H1 (cell line): ENCODE measurements around the gene SLC1A5. TPM values are rescaled to one million over a fixed set of nuclear protein-coding genes. Genes with fewer than 3 reads are reported as not detected.

Source experiments
- CTCF ChIA-PET: fragments of 300-600 bp; sonication (Branson Sonifier 250); formaldehyde crosslinking; loops from one replicate; lab custom pipeline; 2021; ENCODE audit not compliant: partially characterized antibody; lab: Charles Lee
- POLR2A ChIA-PET: fragments of 300-600 bp; sonication (Branson Sonifier 250); formaldehyde crosslinking; loops from one replicate; lab custom pipeline; 2021; ENCODE audit warnings: inconsistent platforms; ENCODE audit not compliant: partially characterized antibody; lab: Charles Lee
- DNase-seq, 2 experiments: peaks; one replicate each; pipeline versions ENCODE4 v3.0.0 to v3.0.0-alpha.2; 2010 to 2022; ENCODE audit warnings: low spot score in 2 of 2, low read depth in 1 of 2, mixed read lengths in 1 of 2
- FAIRE-seq: peaks from 2 replicates; lab custom pipeline; 2011; peaks lifted over from hg19 to GRCh38; lab: Jason Lieb, UNC
- H2AFZ ChIP-seq: 2 replicates; pipeline ENCODE4 v1.8.1; 2012; ENCODE audit warnings: low read length, inconsistent platforms
- H2AK5ac ChIP-seq: 2 replicates; pipeline ENCODE4 v1.6.1; 2013; ENCODE audit warnings: low read depth, low read length
- H2BK120ac ChIP-seq: replicated peaks from 2 replicates; pipeline ENCODE3; 2013; ENCODE audit warnings: low read depth, low read length, inconsistent platforms
- H2BK12ac ChIP-seq: 2 replicates; pipeline ENCODE4 v1.6.1; 2013; ENCODE audit warnings: low read depth, low read length
- H2BK15ac ChIP-seq: 2 replicates; pipeline ENCODE4 v1.6.1; 2013; ENCODE audit warnings: low read length
- H2BK20ac ChIP-seq: 2 replicates; pipeline ENCODE4 v1.6.1; 2013; ENCODE audit warnings: low read length
- H2BK5ac ChIP-seq: 2 replicates; pipeline ENCODE4 v1.6.1; 2013; ENCODE audit warnings: low read depth, low read length
- H3K14ac ChIP-seq: 2 replicates; pipeline ENCODE4 v1.6.1; 2013; ENCODE audit warnings: inconsistent platforms; ENCODE audit not compliant: insufficient read length
- H3K18ac ChIP-seq: 2 replicates; pipeline ENCODE4 v1.6.1; 2013; ENCODE audit warnings: low read length; ENCODE audit errors: extremely low read depth
- H3K23ac ChIP-seq: 2 replicates; pipeline ENCODE4 v1.6.1; 2013; ENCODE audit warnings: inconsistent platforms; ENCODE audit not compliant: insufficient read length
- H3K23me2 ChIP-seq: 2 replicates; pipeline ENCODE4 v1.6.1; 2013; ENCODE audit warnings: low read depth, low read length
- H3K27ac ChIP-seq: 2 replicates; pipeline ENCODE4 v1.6.1; 2011; ENCODE audit warnings: low read depth, low read length, inconsistent platforms
- H3K27me3 ChIP-seq, 4 experiments: replicated peaks in 1 of 4; 1 replicate in 1 of 4; 2 replicates in 3 of 4; pipeline versions ENCODE4 v1.6.1 to v1.8.1; 2011 to 2013; ENCODE audit warnings: low read length in 3 of 4, mild to moderate bottlenecking in 3 of 4, inconsistent platforms in 2 of 4, mixed read lengths in 2 of 4, moderate library complexity in 1 of 4; ENCODE audit not compliant: control insufficient read depth in 3 of 4, insufficient read depth in 3 of 4; ENCODE audit errors: extremely low read depth in 1 of 4
- H3K36me3 ChIP-seq, 4 experiments: 2 replicates each; pipeline versions ENCODE4 v1.6.1 to v1.8.1; 2011 to 2013; ENCODE audit warnings: mild to moderate bottlenecking in 4 of 4, low read length in 3 of 4, moderate library complexity in 2 of 4, control low read depth in 1 of 4, inconsistent platforms in 1 of 4; ENCODE audit not compliant: insufficient read depth in 4 of 4, control insufficient read depth in 2 of 4
- H3K4ac ChIP-seq: replicated peaks from 2 replicates; pipeline ENCODE3; 2013; ENCODE audit warnings: low read length, low read depth, mixed read lengths, inconsistent platforms; ENCODE audit not compliant: insufficient read length
- H3K4me1 ChIP-seq, 4 experiments: replicated peaks in 1 of 4; 1 replicate in 1 of 4; 2 replicates in 3 of 4; pipeline versions ENCODE4 v1.6.1 to v1.8.1; 2011 to 2013; ENCODE audit warnings: low read length in 3 of 4, inconsistent platforms in 2 of 4, mixed read lengths in 1 of 4; ENCODE audit not compliant: insufficient read depth in 4 of 4, control insufficient read depth in 3 of 4
- H3K4me2 ChIP-seq, 2 experiments: 2 replicates each; pipeline versions ENCODE4 v1.6.1 to v1.8.1; 2011 to 2013; ENCODE audit warnings: low read depth in 2 of 2, low read length in 2 of 2, control low read depth in 1 of 2, inconsistent platforms in 1 of 2, mild to moderate bottlenecking in 1 of 2; ENCODE audit not compliant: insufficient read depth in 1 of 2
- H3K4me3 ChIP-seq, 4 experiments: fragments of 200-600, 300-600 bp in 1 of 4; sonication (generic), shearing (Covaris generic), sonication (Bioruptor Twin) in 1 of 4; 2 replicates each; pipeline versions ENCODE4 v1.5.1 to v1.8.1; 2011 to 2016; ENCODE audit warnings: low read length in 4 of 4, low read depth in 3 of 4, control low read depth in 2 of 4, inconsistent platforms in 2 of 4, mild to moderate bottlenecking in 2 of 4, mixed read lengths in 1 of 4, moderate library complexity in 1 of 4; ENCODE audit not compliant: insufficient read depth in 2 of 4; ENCODE audit errors: extremely low read depth in 1 of 4
- H3K56ac ChIP-seq: replicated peaks from 2 replicates; pipeline ENCODE3; 2013; ENCODE audit warnings: low read depth, mild to moderate bottlenecking, mixed read lengths, low read length, inconsistent platforms; ENCODE audit not compliant: insufficient read length
- H3K79me1 ChIP-seq: 2 replicates; pipeline ENCODE4 v1.6.1; 2013; ENCODE audit warnings: low read depth, low read length, control low read depth
- H3K79me2 ChIP-seq, 2 experiments: 2 replicates each; pipeline versions ENCODE4 v1.6.1 to v1.8.1; 2012 to 2013; ENCODE audit warnings: low read length in 2 of 2, mild to moderate bottlenecking in 2 of 2, inconsistent platforms in 1 of 2; ENCODE audit not compliant: insufficient read depth in 2 of 2, control insufficient read depth in 1 of 2
- H3K9ac ChIP-seq, 4 experiments: replicated peaks in 1 of 4; 1 replicate in 1 of 4; 2 replicates in 3 of 4; pipeline versions ENCODE4 v1.6.1 to v1.8.1; 2011 to 2013; ENCODE audit warnings: low read depth in 3 of 4, low read length in 3 of 4, control low read depth in 2 of 4, mild to moderate bottlenecking in 2 of 4, moderate library complexity in 2 of 4, inconsistent platforms in 1 of 4; ENCODE audit errors: extremely low read depth in 1 of 4
- H3K9me3 ChIP-seq, 2 experiments: 2 replicates each; pipeline versions ENCODE4 v1.6.1 to v1.8.1; 2012 to 2013; ENCODE audit warnings: mild to moderate bottlenecking in 2 of 2, moderate library complexity in 2 of 2, control low read depth in 1 of 2, inconsistent platforms in 1 of 2, low read depth in 1 of 2, low read length in 1 of 2, mixed read lengths in 1 of 2; ENCODE audit not compliant: insufficient read depth in 2 of 2
- H4K20me1 ChIP-seq, 2 experiments: replicated peaks in 1 of 2; 2 replicates each; pipeline versions ENCODE3 to v1.8.1; 2011 to 2013; ENCODE audit warnings: inconsistent platforms in 2 of 2, low read length in 2 of 2, mild to moderate bottlenecking in 1 of 2; ENCODE audit not compliant: insufficient read depth in 2 of 2, control insufficient read depth in 1 of 2
- H4K5ac ChIP-seq: 2 replicates; pipeline ENCODE4 v1.6.1; 2013; ENCODE audit warnings: low read length, low read depth, mixed read lengths, inconsistent platforms; ENCODE audit not compliant: insufficient read length
- H4K8ac ChIP-seq: 2 replicates; pipeline ENCODE4 v1.8.0; 2013; ENCODE audit warnings: mild to moderate bottlenecking, moderate library complexity, low read length, inconsistent platforms; ENCODE audit not compliant: insufficient read depth; ENCODE audit errors: extremely low read depth
- H4K91ac ChIP-seq: replicated peaks from 2 replicates; pipeline ENCODE3; 2013; ENCODE audit warnings: low read length, mixed read lengths, inconsistent platforms; ENCODE audit not compliant: insufficient read length
- ATF2 ChIP-seq: IDR thresholded peaks from 2 replicates; pipeline ENCODE4 v1.6.1; 2012; ENCODE audit warnings: low read length, inconsistent platforms
- CREB1 ChIP-seq: IDR thresholded peaks from 2 replicates; pipeline ENCODE4 v1.6.1; 2012; ENCODE audit warnings: inconsistent platforms
- E2F6 ChIP-seq: IDR thresholded peaks from 2 replicates; pipeline ENCODE4 v1.6.1; 2012; ENCODE audit warnings: inconsistent platforms
- EZH2 ChIP-seq: fragments of 200-600 bp; sonication (generic); IDR thresholded peaks from 2 replicates; pipeline ENCODE4 v1.7.1; 2012; ENCODE audit warnings: low read depth, mild to moderate bottlenecking, moderate library complexity, low read length, inconsistent platforms; ENCODE audit not compliant: severe bottlenecking
- FOSL1 ChIP-seq: IDR thresholded peaks from 2 replicates; pipeline ENCODE4 v1.6.1; 2011; ENCODE audit warnings: mild to moderate bottlenecking, low read depth, low read length, moderate library complexity; ENCODE audit not compliant: insufficient read depth
- MAFK ChIP-seq: IDR thresholded peaks from 2 replicates; pipeline ENCODE4 v1.6.1; 2012; ENCODE audit warnings: low read depth, mild to moderate bottlenecking, improper control_type of control experiment, low read length
- POLR2AphosphoS5 ChIP-seq: IDR thresholded peaks from 2 replicates; pipeline ENCODE4 v1.6.1; 2011; ENCODE audit warnings: low read depth, low read length
- RAD21 ChIP-seq, 2 experiments: IDR thresholded peaks in 1 of 2; conservative IDR thresholded peaks in 1 of 2; 2 replicates each; pipeline ENCODE4 v1.6.1; 2011; ENCODE audit warnings: low read depth in 2 of 2, low read length in 2 of 2, improper control_type of control experiment in 1 of 2, inconsistent platforms in 1 of 2, mild to moderate bottlenecking in 1 of 2, moderate library complexity in 1 of 2
- SP2 ChIP-seq: IDR thresholded peaks from 2 replicates; pipeline ENCODE4 v1.6.1; 2012; ENCODE audit warnings: mild to moderate bottlenecking, low read length, inconsistent platforms
- SP4 ChIP-seq: IDR thresholded peaks from 2 replicates; pipeline ENCODE4 v1.6.1; 2012; ENCODE audit warnings: low read length, inconsistent platforms
- TAF1 ChIP-seq: IDR thresholded peaks from 2 replicates; pipeline ENCODE4 v1.6.1; 2011; ENCODE audit warnings: mild to moderate bottlenecking, low read depth, low read length
- YY1 ChIP-seq: IDR thresholded peaks from 2 replicates; pipeline ENCODE4 v1.6.1; 2011; ENCODE audit warnings: low read depth, mild to moderate bottlenecking, low read length
- WGBS, 2 experiments: shearing (Covaris generic) in 1 of 2; methylation state at CpG; one replicate each; pipeline versions ENCODE4 v1.1.6 to v1.1.7; 2013 to 2015; ENCODE audit warnings: low lambda C conversion rate in 2 of 2, mixed read lengths in 2 of 2, inconsistent platforms in 1 of 2, low coverage in 1 of 2, missing lambda C conversion rate in 1 of 2; ENCODE audit not compliant: insufficient replicate concordance in 2 of 2, insufficient coverage in 1 of 2, insufficient read length in 1 of 2; ENCODE audit errors: extremely low coverage in 1 of 2, missing lambda C conversion rate in 1 of 2; 5-methylcytosine and 5-hydroxymethylcytosine counted together
- polyA plus RNA-seq, 7 experiments: library from polyadenylated mRNA; depleted of rRNA in 3 of 7; stranded (reverse) in 5 of 7; unstranded in 2 of 7; fragments of >200 nt in 5 of 7; fragments of 200-250 nt in 2 of 7; gene quantifications; 1 replicate in 5 of 7; 2 replicates in 1 of 7; 4 replicates in 1 of 7; pipeline versions ENCODE4 v1.2.1 to v1.2.3, GENCODE V29; 2011 to 2013; ENCODE audit warnings: missing spikeins in 2 of 7, mixed read lengths in 2 of 7
- total RNA-seq: library from RNA; stranded (reverse); fragmentation: NEBNext Ultra II Directional; extraction: Animal tissue kit (Norgen Biotek cat#: 25700); gene quantifications from 2 replicates; pipeline ENCODE4 v1.2.1, GENCODE V29; 2021

Gene SLC1A5
- total and polyA plus RNA-seq, 2 of the 8 experiments (the other 6 are each of a cell fraction or from before 2014, with no cell fraction given): 291 to 351 TPM

GRCh38 chr19:46773018-46773399 is 15.4 kb downstream of the SLC1A5 start:
- Histone ChIP-seq H2AK5ac (no peak overlapping the region), H3K36me3 (peaks cover 18 to 42% (median 26%) of the 10 kb centered on the region in 4 experiments), H3K18ac (no peak overlapping the region), H2BK120ac (no peak overlapping the region), H3K23me2 (no peaks in the 10 kb centered on the region), H3K4ac (no peak overlapping the region), H3K4me3 (no peak overlapping the region), H3K9ac (no peak overlapping the region), H3K23ac (no peak overlapping the region), H3K79me2 (no peaks in the 10 kb centered on the region), H2BK12ac (no peak overlapping the region), H2BK15ac (no peak overlapping the region), H3K56ac (no peak overlapping the region), H2AFZ (no peak overlapping the region), H3K27ac (no peak overlapping the region), H4K5ac (no peak overlapping the region), H2BK20ac (no peak overlapping the region), H4K8ac (no peak overlapping the region), H3K14ac (no peak overlapping the region), H3K4me1 (peaks cover 0 to 1% (median 0%) of the 10 kb centered on the region in 4 experiments; a peak in 1 of 7 replicates), H2BK5ac (no peak overlapping the region), H4K91ac (no peak overlapping the region), H3K9me3 (no peaks in the 10 kb centered on the region), H3K4me2 (no peak overlapping the region), H3K79me1 (peaks cover 3% of the 10 kb centered on the region; the same call in 1 of the 2 replicates), H3K27me3 (no peaks in the 10 kb centered on the region), H4K20me1 (peaks cover 15 to 18% of the 10 kb centered on the region in 2 experiments)
- CTCF ChIA-PET: interaction anchor here (0.8 to 12.0 kb wide), 3 partner anchors 20 to 50 kb away, joined by 3 to 176 read pairs (median 3); no protein-coding TSS in a partner anchor
- WGBS, 2 experiments: 84% methylated on average over 7 of the region's 7 CpGs; no CpG with 5 or more reads in 1 of the 2 experiments
- POLR2A ChIA-PET: interaction anchor here (0.7 to 18.6 kb wide), 12 partner anchors 9 to 76 kb away, joined by 3 to 333 read pairs (median 3); partner anchors contain the start of gene SLC1A5
- DNase-seq: no peak
- no peak for FAIRE-seq
- TF ChIP-seq FOSL1 (no peak), POLR2AphosphoS5 (no peak), ATF2 (no peak), SP4 (no peak), SP2 (no peak), E2F6 (no peak), CREB1 (no peak), RAD21 (IDR thresholded peaks at IDR 0.05 in 1 of 2, conservative IDR thresholded peaks at IDR 0.05 in 1 of 2; ENCODE audit: low read depth in 2 of 2, low read length in 2 of 2) (no peak), TAF1 (no peak), YY1 (no peak), MAFK (no peak), EZH2 (no peak)
